Measurements from ENCODE around the gene ACSL6. TPM values are rescaled to one million over a fixed set of nuclear protein-coding genes. Genes with fewer than 3 reads are reported as not detected.

The ACSL6 gene
- total RNA-seq, 1 donor from 2014 or later, result not detected

- TF ChIP-seq CTCF (IDR thresholded peaks at IDR 0.05) (no peak), EZH2 (IDR thresholded peaks at IDR 0.05) (no peak), EZH2phosphoT487 (IDR thresholded peaks at IDR 0.05) (no peak)
- H3K9me3 Mint-ChIP-seq, result no peaks in the 10 kb centered on the region
- no peak overlapping the region for H3K4me3 ChIP-seq
- H3K36me3 Mint-ChIP-seq, result no peaks in the 10 kb centered on the region
- no peak overlapping the region for H3K4me2 ChIP-seq
- H3K27ac Mint-ChIP-seq, result no peak overlapping the region
- H3F3A ChIP-seq (ENCODE audit: low read depth), result no peaks in the 10 kb centered on the region
- no peaks in the 10 kb centered on the region for H3K36me3 ChIP-seq
- H3K9ac ChIP-seq, result no peak overlapping the region
- H3K27me3 ChIP-seq, result no peaks in the 10 kb centered on the region
- H3K9me3 ChIP-seq (ENCODE audit: low read depth), result no peaks in the 10 kb centered on the region
- H3K79me2 ChIP-seq (ENCODE audit: low read depth), result no peaks in the 10 kb centered on the region
- no peak overlapping the region for H3K4me3 Mint-ChIP-seq
- peaks cover 8% of the 10 kb centered on the region for H3K27me3 Mint-ChIP-seq (ENCODE audit: insufficient read depth, low read depth)
- H3K4me1 ChIP-seq, result no peaks in the 10 kb centered on the region
- H3K27ac ChIP-seq, result no peak overlapping the region
- H2AFZ ChIP-seq (replicated peaks), result no peak overlapping the region
- peaks cover 11% of the 10 kb centered on the region for H3K4me1 Mint-ChIP-seq
- no peaks in the 10 kb centered on the region for H4K20me1 ChIP-seq (ENCODE audit: low read depth)
- DNase-seq (ENCODE audit: low spot score), result no peak
Observed at GRCh38 chr5:131973089-131973712, 38.3 kb downstream of the ACSL6 start.

- Histone ChIP-seq H3K4me1 (no peaks in the 10 kb centered on the region), H4K20me1 (ENCODE audit: low read depth) (no peaks in the 10 kb centered on the region), H3K4me2 (no peak overlapping the region), H3K27ac (no peak overlapping the region), H3K27me3 (no peaks in the 10 kb centered on the region), H2AFZ (replicated peaks) (no peak overlapping the region), H3K9ac (no peak overlapping the region), H3K79me2 (ENCODE audit: low read depth) (no peaks in the 10 kb centered on the region), H3K36me3 (no peaks in the 10 kb centered on the region), H3K4me3 (no peak overlapping the region), H3F3A (ENCODE audit: low read depth) (no peaks in the 10 kb centered on the region), H3K9me3 (ENCODE audit: low read depth) (no peaks in the 10 kb centered on the region)
- no peaks in the 10 kb centered on the region for H3K9me3 Mint-ChIP-seq
- no peak overlapping the region for H3K4me3 Mint-ChIP-seq
- no peaks in the 10 kb centered on the region for H3K4me1 Mint-ChIP-seq
- H3K27me3 Mint-ChIP-seq (ENCODE audit: insufficient read depth, low read depth), result peaks cover 5% of the 10 kb centered on the region
- H3K27ac Mint-ChIP-seq, result no peak overlapping the region
- TF ChIP-seq EZH2phosphoT487 (IDR thresholded peaks at IDR 0.05) (no peak), CTCF (IDR thresholded peaks at IDR 0.05) (no peak), EZH2 (IDR thresholded peaks at IDR 0.05) (no peak)
- no peaks in the 10 kb centered on the region for H3K36me3 Mint-ChIP-seq
- no peak for DNase-seq (ENCODE audit: low spot score)
Observed at GRCh38 chr5:131968396-131968954, 43.0 kb downstream of the ACSL6 start.

- H3K4me1 Mint-ChIP-seq, result no peaks in the 10 kb centered on the region
- TF ChIP-seq EZH2 (IDR thresholded peaks at IDR 0.05) (no peak), EZH2phosphoT487 (IDR thresholded peaks at IDR 0.05) (no peak), CTCF (IDR thresholded peaks at IDR 0.05) (no peak)
Observed at GRCh38 chr5:131966551-131966950, 44.9 kb downstream of the ACSL6 start.

More at GRCh38 chr5:131966551-131966950, 44.9 kb downstream of the ACSL6 start:
- Histone ChIP-seq H3K36me3 (no peaks in the 10 kb centered on the region), H3K79me2 (ENCODE audit: low read depth) (no peaks in the 10 kb centered on the region), H2AFZ (replicated peaks) (no peak overlapping the region), H3K4me2 (no peak overlapping the region), H3K27ac (no peak overlapping the region), H3K27me3 (no peaks in the 10 kb centered on the region), H3K4me3 (no peak overlapping the region), H3K4me1 (no peaks in the 10 kb centered on the region), H3K9me3 (ENCODE audit: low read depth) (no peaks in the 10 kb centered on the region), H4K20me1 (ENCODE audit: low read depth) (no peaks in the 10 kb centered on the region), H3K9ac (no peak overlapping the region), H3F3A (ENCODE audit: low read depth) (no peaks in the 10 kb centered on the region)
- no peaks in the 10 kb centered on the region for H3K36me3 Mint-ChIP-seq
- H3K27me3 Mint-ChIP-seq (ENCODE audit: insufficient read depth, low read depth), result peaks cover 6% of the 10 kb centered on the region
- no peak overlapping the region for H3K27ac Mint-ChIP-seq
- no peak overlapping the region for H3K4me3 Mint-ChIP-seq
- DNase-seq (ENCODE audit: low spot score), result no peak
- H3K9me3 Mint-ChIP-seq, result no peaks in the 10 kb centered on the region

Data from neural progenitor cell (in vitro differentiated cells).